RCC 7860 (cell line): ENCODE results near the gene HCN4.

Experiments
- DNase-seq: peaks from one replicate; pipeline ENCODE4 v3.0.0-alpha.2; 2015; ENCODE audit warnings: low spot score
- FAIRE-seq: peaks from 2 replicates; lab custom pipeline; 2012; peaks lifted over from hg19 to GRCh38; lab: Jason Lieb, UNC

The HCN4 gene

GRCh38 chr15:73382115-73382514 lies 13.4 kb upstream of the HCN4 start:
- FAIRE-seq (no peak), DNase-seq (peak; percentile 7)

- FAIRE-seq: no peak
Measured at GRCh38 chr15:73380661-73381060, 11.9 kb upstream of the HCN4 start.

GRCh38 chr15:73378089-73378488 lies 9.3 kb upstream of the HCN4 start:
- DNase-seq: no peak
- FAIRE-seq: no peak

More at GRCh38 chr15:73380661-73381060, 11.9 kb upstream of the HCN4 start:
- DNase-seq: no peak

DNA sequence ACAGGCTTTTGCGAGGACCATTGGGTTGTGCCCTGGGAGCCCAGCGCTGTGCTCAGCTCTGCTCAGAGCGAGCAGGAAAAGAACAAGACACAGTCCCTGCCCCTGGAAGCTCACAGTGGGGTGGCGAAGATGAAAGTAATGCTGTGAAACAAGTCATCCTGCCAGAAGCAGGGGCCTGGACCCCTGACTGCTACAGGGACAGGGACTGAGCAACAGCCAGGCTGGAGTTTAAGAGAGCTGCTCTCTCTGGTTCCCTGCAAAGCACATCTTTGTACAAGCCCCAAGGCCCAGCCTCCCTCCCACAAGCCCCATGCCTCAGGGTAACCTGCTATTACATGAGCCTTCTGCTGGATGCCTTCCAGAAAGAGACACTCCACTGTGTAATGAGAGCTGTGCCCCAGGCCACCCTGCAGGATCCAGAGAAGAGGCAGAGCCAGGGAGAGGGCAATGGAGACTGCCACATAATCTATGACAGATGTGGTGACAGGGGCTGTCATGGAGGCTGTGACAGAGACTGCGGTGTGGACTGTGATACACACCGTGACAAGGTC lies 7.1 kb upstream of the HCN4 start:
- DNase-seq (no peak), FAIRE-seq (no peak)

DNA sequence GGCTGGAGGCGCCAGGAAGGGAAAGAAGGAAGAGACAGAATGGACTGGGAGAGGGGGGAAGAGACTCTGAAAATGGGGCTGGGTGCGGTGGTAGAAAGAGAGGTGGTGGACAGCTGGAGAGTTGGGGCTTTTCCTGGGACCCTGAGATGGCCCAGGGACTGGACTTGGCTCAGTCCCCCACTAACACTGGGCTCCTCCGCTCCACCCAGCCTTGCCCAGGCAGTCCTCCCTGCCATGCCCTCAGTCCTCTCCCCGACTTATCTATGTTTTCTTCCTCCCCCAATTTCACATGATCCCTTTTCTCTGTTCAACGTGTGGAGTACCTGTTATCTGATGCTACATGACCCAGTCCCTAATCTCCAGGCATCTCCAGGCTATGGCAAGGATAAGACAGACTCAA lies 6.3 kb upstream of the HCN4 start:
- no peak for DNase-seq
- no peak for FAIRE-seq

GRCh38 chr15:73374604-73375003 lies 5.8 kb upstream of the HCN4 start:
- FAIRE-seq (no peak), DNase-seq (no peak)

DNA sequence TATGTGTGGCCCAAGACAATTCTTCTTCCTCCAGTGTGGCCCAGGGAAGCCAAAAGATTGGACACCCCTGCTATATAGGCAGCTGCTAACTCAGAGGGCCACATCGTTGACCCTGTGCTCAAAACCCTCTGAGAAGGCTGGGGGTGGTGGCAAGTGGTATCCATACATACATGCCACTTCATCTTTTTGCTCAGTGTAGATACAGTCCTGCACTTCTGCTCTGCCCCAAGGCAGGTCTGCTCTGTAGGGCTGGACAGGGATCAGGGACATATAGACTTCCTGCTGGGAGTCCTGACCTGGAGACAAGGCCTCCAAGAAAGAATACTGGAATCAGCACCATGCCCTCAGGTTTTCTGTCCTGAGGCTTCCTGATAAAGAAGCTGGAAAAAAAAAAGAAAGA lies 4.5 kb upstream of the HCN4 start:
- FAIRE-seq: no peak
- no peak for DNase-seq

- DNase-seq: no peak
- no peak for FAIRE-seq
Measured at GRCh38 chr15:73371812-73372211, 3.1 kb upstream of the HCN4 start.

GRCh38 chr15:73370151-73370550 lies 1.4 kb upstream of the HCN4 start:
- FAIRE-seq (no peak), DNase-seq (no peak)

GRCh38 chr15:73369154-73369694 lies 466 bp upstream of the HCN4 start:
- DNase-seq: no peak
- FAIRE-seq: no peak

DNA sequence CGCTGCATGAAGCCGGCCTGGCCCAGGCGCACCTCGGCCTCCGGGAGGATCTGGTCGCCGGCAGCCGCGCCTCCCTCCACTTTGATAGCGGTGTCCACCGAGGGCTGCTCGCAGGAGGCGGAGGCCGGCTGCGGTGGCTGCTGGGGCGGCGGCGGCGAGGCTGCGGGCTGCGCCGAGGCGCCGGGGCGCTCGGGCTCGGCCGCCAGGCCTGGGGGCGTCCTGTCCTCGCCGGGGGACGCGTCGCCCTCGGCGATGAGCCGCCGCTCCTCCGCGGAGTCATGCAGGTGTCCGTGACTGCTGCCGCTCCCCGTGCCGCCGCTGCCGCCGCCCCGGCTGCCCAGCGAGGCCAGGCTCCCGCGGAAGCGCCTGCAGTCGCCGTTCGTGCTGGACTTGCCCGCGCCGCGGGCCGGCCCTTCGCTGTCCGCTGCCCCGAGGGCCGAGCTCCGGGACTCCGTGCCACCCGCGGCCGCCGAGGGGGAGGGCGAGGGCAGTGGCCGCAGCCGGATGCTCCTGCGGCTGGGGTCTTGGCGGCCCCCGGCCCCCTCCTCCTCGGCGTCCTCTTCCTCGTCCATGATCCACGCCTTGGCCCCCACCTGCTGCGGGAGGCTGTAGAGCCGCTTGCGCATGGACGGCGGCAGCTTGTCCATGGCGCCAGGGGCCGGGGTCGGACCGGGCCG lies 996 bp downstream of the HCN4 start:
- no peak for FAIRE-seq
- DNase-seq: no peak

DNA sequence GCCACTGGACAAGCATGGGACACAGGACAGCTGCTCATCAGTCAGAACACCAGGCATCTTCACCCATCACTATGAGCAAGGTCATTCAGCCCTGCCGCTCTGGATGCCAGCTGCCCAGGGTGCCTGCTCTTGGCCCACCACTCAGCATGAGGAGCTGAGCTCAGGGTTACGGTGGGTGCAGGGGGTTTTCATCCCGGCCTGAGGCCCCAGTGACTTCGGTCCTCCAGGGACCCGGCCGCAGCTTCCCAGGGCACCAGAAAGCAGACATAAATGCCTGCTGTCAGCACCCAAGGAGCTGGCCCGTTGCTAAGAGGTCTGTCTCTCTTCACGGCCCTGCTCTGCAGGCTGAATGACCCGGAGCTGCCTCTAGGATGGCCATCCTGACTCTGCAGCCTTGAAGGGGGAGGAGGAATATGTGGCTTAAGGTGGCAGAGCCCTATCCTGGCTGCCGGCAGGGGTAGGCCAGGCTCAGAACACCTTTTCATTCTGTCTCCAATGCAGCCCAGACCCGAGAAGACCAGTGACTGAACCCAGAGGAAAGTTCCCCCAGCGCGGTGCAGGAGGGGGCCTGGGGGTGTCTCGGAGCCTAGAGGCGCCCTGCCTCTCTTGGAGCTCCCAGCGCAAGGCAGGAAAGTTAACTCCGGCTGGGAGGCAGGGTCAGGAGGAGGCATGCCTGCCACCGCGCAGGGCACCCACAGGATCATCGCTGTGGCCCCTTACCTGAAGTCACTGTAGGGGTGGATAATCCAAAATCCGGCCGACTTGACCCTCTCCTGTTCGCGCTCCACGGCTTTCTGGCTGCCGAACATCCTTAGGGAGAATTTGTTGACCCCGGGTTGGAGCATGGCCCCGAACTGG lies 1.8 kb downstream of the HCN4 start:
- FAIRE-seq: no peak
- no peak for DNase-seq

GRCh38 chr15:73364070-73364469 lies 4.7 kb downstream of the HCN4 start:
- no peak for FAIRE-seq

DNA sequence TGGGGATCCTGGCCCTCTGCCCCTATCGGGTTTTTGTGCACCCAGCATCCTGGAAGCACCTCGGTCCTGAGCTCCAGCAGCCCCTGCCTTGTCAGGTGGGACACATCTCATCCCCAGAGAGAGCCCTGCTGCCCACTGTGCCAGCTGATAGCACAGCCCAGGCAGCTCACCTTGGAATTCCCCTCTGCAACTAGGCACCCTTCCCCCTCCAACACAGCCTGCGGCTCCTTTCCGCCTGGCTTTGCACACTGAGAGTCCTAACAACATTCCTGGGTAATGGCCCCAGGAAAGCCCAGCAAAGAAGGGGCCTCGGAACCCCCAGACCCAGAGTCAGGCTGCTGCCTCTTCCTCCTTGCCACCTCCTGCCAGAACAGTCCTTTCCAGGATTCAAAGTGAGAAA lies 5.9 kb downstream of the HCN4 start:
- DNase-seq: peak; percentile 18
- FAIRE-seq: no peak

More at GRCh38 chr15:73364070-73364469, 4.7 kb downstream of the HCN4 start:
- no peak for DNase-seq

GRCh38 chr15:73361337-73361736 lies 7.4 kb downstream of the HCN4 start:
- FAIRE-seq: no peak
- DNase-seq: no peak

DNA sequence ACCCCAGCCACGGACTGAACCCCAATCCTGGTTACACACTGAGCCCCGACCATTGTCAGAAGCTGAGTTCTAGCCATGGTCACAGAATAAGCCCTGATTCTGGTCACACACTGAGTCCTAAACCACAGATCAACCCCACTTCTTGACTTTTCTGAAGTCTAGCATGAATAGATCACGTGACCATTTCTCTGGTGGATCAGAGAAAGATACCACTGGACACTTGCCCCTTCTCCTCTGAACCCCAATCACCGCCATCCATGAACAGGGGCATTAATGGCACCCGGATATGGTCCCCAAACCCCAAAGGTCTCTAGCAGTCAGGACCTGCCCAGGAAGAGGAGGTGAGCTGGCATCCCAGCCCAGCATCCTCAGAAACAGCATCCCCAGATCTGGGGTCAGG lies 9.1 kb downstream of the HCN4 start:
- FAIRE-seq (no peak), DNase-seq (no peak)

DNA sequence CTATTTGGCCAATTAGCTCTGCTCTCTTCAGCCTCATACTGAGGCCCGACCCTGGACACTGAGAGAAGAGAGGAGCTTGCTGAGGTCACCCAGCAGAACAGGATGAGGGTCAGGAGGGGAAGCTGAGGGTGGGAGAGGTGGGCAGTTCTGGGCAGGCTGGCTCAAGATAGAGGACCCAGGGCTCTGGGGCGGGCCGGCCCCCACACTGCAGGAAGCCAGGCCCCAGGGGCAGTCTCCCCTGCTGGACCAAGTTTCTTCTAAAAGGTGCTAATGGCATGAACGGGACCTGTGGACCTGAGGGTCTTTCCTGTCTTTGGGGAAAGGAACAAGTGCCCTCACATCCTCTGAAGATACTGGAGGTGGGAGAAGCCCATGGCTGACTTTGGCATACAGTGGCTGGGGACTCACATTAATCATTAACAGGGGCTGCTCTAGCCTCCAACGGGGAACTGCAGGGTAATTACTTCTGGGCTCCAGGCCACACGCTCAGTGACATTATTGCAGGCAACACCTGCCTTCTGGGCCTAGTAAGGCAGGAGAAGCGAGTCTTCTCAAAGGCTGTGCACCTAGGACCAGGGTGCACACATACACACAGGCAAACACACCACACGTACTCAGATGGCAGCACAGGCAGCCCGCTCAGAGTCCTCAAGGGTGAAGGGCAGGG lies 10.6 kb downstream of the HCN4 start:
- FAIRE-seq (no peak), DNase-seq (peak; percentile 16)

DNA sequence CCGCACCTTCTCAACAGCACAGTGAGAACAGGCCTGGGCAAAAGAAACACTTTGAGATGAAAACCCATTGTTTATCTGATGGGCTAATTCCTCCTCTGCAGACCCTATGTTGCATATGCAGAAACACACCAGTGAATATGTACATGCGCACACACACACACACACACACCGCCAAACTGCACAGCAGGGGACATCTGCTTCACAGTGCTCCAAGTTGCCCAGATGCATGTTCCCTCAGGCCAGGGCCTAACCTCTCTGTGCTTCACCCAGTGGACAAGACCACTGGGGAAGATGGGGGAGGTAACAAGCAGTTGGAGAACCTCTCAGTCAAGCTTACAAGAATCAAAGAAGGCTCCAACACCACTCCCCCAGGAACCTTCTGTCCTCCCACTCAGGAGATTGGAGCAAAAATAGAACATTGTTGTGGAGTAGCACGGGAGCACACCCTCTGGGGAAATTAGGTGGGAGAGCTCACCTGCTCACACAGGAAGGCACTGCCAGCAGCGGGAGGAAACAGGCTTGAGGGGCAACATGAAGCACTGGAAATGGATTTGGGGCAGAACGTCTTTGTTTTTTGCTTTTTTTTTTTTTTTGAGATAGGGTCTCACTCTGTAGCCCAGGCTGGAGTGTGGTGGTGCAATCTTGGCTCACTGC lies 13.0 kb downstream of the HCN4 start:
- FAIRE-seq: no peak
- DNase-seq: no peak

- DNase-seq (no peak), FAIRE-seq (no peak)
Measured at GRCh38 chr15:73354241-73354640, 14.5 kb downstream of the HCN4 start.

GRCh38 chr15:73353734-73354133 lies 15.0 kb downstream of the HCN4 start:
- no peak for FAIRE-seq
- DNase-seq: no peak

- no peak for DNase-seq
- FAIRE-seq: no peak
Measured at GRCh38 chr15:73352082-73352481, 16.7 kb downstream of the HCN4 start.
